OCI-LY1 (cell line): ENCODE results near the gene ADAMTS17.

Experiments used
- CTCF ChIP-seq: fragments of 200-600 bp; sonication (generic), shearing (Covaris generic); IDR thresholded peaks from 2 replicates; pipeline ENCODE4 v1.5.1; 2017; ENCODE audit warnings: mild to moderate bottlenecking, antibody characterized with exemption, low read length, moderate library complexity, mixed read lengths
- EZH2 ChIP-seq: fragments of 200-600 bp; sonication (generic), shearing (Covaris generic); IDR thresholded peaks from 2 replicates; pipeline ENCODE4 v1.8.0; 2017; ENCODE audit warnings: borderline replicate concordance, mixed run types, mild to moderate bottlenecking, antibody characterized with exemption, low read length, moderate library complexity, mixed read lengths

GRCh38 chr15:100336061-100336460 is 5.7 kb downstream of the ADAMTS17 start:
- no peak for TF ChIP-seq CTCF
- TF ChIP-seq EZH2, result no peak
